T-helper 2 cell treated with Interferon-gamma antibody and Interleukin-4, amounts not matched to agents 5 μg/mL and 100 μg/mL, for 36 hours (primary cell): ENCODE data around the gene LOXHD1.

Experiments
- DNase-seq: peaks from one replicate; pipeline ENCODE4 v3.0.0; 2021; ENCODE audit warnings: low spot score
- H3K27ac Mint-ChIP-seq: one replicate; pipeline ENCODE4 v1.8.0; 2021; ENCODE audit warnings: mild to moderate bottlenecking, mixed read lengths
- H3K27me3 Mint-ChIP-seq: one replicate; pipeline ENCODE4 v1.8.0; 2021; ENCODE audit warnings: low read depth, mixed read lengths
- H3K36me3 Mint-ChIP-seq: one replicate; pipeline ENCODE4 v1.8.0; 2021; ENCODE audit warnings: low read depth, mixed read lengths
- H3K4me1 Mint-ChIP-seq: one replicate; pipeline ENCODE4 v1.8.0; 2021; ENCODE audit warnings: low read depth, mixed read lengths
- H3K4me3 Mint-ChIP-seq: one replicate; pipeline ENCODE4 v1.8.0; 2022; ENCODE audit warnings: mild to moderate bottlenecking, moderate library complexity, mixed read lengths
- H3K9me3 Mint-ChIP-seq: one replicate; pipeline ENCODE4 v1.8.0; 2021; ENCODE audit warnings: mixed read lengths

LOXHD1 gene

GRCh38 chr18:46625069-46625468, 32.0 kb downstream of the LOXHD1 start:
- H3K36me3 Mint-ChIP-seq, result no peaks in the 10 kb centered on the region
- H3K27me3 Mint-ChIP-seq, result peaks cover 5% of the 10 kb centered on the region
- no peak for DNase-seq
- H3K9me3 Mint-ChIP-seq, result no peaks in the 10 kb centered on the region
- peaks cover 25% of the 10 kb centered on the region for H3K4me1 Mint-ChIP-seq
- no peak overlapping the region for H3K27ac Mint-ChIP-seq
- no peak overlapping the region for H3K4me3 Mint-ChIP-seq

GRCh38 chr18:46624127-46624526, 32.9 kb downstream of the LOXHD1 start:
- DNase-seq, result no peak
- H3K9me3 Mint-ChIP-seq, result no peaks in the 10 kb centered on the region
- peaks cover 19% of the 10 kb centered on the region for H3K4me1 Mint-ChIP-seq
- H3K36me3 Mint-ChIP-seq, result no peaks in the 10 kb centered on the region
- no peak overlapping the region for H3K4me3 Mint-ChIP-seq
- H3K27ac Mint-ChIP-seq, result no peak overlapping the region
- peaks cover 5% of the 10 kb centered on the region for H3K27me3 Mint-ChIP-seq

- H3K27ac Mint-ChIP-seq, result peak overlapping the region; percentile 53
- peaks cover 5% of the 10 kb centered on the region for H3K27me3 Mint-ChIP-seq
- no peak overlapping the region for H3K4me3 Mint-ChIP-seq
- H3K36me3 Mint-ChIP-seq, result no peaks in the 10 kb centered on the region
- peak; percentile 7 for DNase-seq
- H3K9me3 Mint-ChIP-seq, result no peaks in the 10 kb centered on the region
- H3K4me1 Mint-ChIP-seq, result peaks cover 19% of the 10 kb centered on the region
Measured at GRCh38 chr18:46623541-46623940, 33.5 kb downstream of the LOXHD1 start.

- Mint-ChIP-seq H3K4me1 (peaks cover 19% of the 10 kb centered on the region), H3K27ac (peak overlapping the region; percentile 20), H3K9me3 (no peaks in the 10 kb centered on the region), H3K27me3 (peaks cover 5% of the 10 kb centered on the region), H3K4me3 (peak overlapping the region; percentile 4), H3K36me3 (no peaks in the 10 kb centered on the region)
- no peak for DNase-seq
Measured at GRCh38 chr18:46622999-46623398, 34.0 kb downstream of the LOXHD1 start.

GRCh38 chr18:46622451-46622850, 34.6 kb downstream of the LOXHD1 start:
- peaks cover 19% of the 10 kb centered on the region for H3K4me1 Mint-ChIP-seq
- no peak overlapping the region for H3K4me3 Mint-ChIP-seq
- H3K27ac Mint-ChIP-seq, result no peak overlapping the region
- no peaks in the 10 kb centered on the region for H3K36me3 Mint-ChIP-seq
- peaks cover 5% of the 10 kb centered on the region for H3K27me3 Mint-ChIP-seq
- no peak for DNase-seq
- H3K9me3 Mint-ChIP-seq, result no peaks in the 10 kb centered on the region

- Mint-ChIP-seq H3K9me3 (no peaks in the 10 kb centered on the region), H3K4me3 (no peak overlapping the region), H3K36me3 (no peaks in the 10 kb centered on the region), H3K27me3 (peaks cover 3% of the 10 kb centered on the region), H3K4me1 (peaks cover 19% of the 10 kb centered on the region), H3K27ac (no peak overlapping the region)
- no peak for DNase-seq
Measured at GRCh38 chr18:46621871-46622270, 35.1 kb downstream of the LOXHD1 start.

GRCh38 chr18:46621111-46621766, 35.8 kb downstream of the LOXHD1 start:
- Mint-ChIP-seq H3K4me3 (no peak overlapping the region), H3K36me3 (no peaks in the 10 kb centered on the region), H3K27ac (no peak overlapping the region), H3K4me1 (peaks cover 19% of the 10 kb centered on the region), H3K27me3 (peaks cover 2% of the 10 kb centered on the region), H3K9me3 (no peaks in the 10 kb centered on the region)
- DNase-seq, result no peak

DNA sequence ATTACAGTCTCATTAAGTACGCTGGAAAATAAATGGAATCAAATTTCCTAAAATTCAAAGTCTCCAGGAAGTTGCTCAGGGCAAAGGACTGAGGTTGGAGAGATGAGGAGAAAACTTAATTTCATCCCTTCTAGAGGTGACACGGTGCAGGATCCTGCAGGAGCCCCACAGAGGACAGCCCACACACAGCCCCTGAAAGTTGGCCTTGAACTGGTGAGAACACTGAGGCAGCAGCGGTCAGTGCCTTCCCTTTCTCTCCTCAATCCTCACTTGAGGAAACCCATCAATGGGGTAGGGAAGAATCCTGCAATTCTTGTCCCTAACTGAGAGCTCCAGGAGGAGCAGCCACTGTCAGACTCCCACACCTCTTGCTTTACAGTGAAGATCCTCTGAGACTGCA, 37.5 kb downstream of the LOXHD1 start:
- H3K4me1 Mint-ChIP-seq, result peaks cover 17% of the 10 kb centered on the region
- no peaks in the 10 kb centered on the region for H3K36me3 Mint-ChIP-seq
- peaks cover 2% of the 10 kb centered on the region for H3K27me3 Mint-ChIP-seq
- H3K4me3 Mint-ChIP-seq, result no peak overlapping the region
- H3K27ac Mint-ChIP-seq, result no peak overlapping the region
- no peaks in the 10 kb centered on the region for H3K9me3 Mint-ChIP-seq
- no peak for DNase-seq

DNA sequence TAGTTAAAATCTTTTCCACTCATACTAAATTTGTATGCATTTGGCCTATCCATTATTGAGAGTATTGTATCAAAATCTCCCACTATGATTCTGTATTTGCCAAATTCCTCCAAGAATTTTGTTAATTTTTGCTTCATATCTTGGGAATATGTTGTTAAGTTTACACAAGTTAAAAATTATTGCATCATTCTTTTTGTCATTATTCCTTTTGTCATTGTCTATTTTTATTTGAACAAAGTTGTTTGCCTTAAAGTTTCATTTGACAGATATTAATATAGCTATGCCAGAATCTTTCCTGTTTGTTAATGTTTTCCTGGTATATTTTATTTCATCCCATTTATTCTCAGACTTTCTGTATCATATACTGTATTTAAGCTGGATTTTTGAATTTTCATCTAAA, 41.3 kb downstream of the LOXHD1 start:
- H3K27ac Mint-ChIP-seq, result no peak overlapping the region
- H3K4me3 Mint-ChIP-seq, result no peak overlapping the region
- H3K36me3 Mint-ChIP-seq, result no peaks in the 10 kb centered on the region
- H3K9me3 Mint-ChIP-seq, result no peaks in the 10 kb centered on the region
- H3K4me1 Mint-ChIP-seq, result no peaks in the 10 kb centered on the region
- no peak for DNase-seq
- peaks cover 13% of the 10 kb centered on the region for H3K27me3 Mint-ChIP-seq

DNA sequence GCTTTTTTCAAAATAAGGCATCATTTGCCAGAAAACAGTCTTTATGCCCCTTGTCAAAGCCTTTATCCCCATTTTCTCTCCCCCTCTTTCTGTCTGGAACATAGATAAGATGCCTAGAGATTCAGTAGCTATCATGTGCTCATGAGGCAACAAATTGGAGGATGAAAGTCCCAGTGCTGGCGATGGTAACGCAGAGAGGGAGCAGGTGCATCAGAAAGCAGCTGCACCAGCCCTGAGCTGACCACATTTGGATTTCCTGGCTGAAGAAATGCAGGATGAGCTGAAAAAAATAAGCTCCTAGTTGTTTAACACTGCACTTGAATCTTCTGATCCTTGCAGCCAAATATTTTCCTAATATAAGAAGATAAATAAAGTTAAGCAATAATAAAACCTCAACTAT, 48.0 kb downstream of the LOXHD1 start:
- H3K4me3 Mint-ChIP-seq, result no peak overlapping the region
- no peaks in the 10 kb centered on the region for H3K4me1 Mint-ChIP-seq
- no peak overlapping the region for H3K27ac Mint-ChIP-seq
- H3K27me3 Mint-ChIP-seq, result peaks cover 23% of the 10 kb centered on the region
- no peaks in the 10 kb centered on the region for H3K9me3 Mint-ChIP-seq
- no peaks in the 10 kb centered on the region for H3K36me3 Mint-ChIP-seq
- DNase-seq, result no peak

GRCh38 chr18:46607926-46608325, 49.1 kb downstream of the LOXHD1 start:
- Mint-ChIP-seq H3K4me1 (no peaks in the 10 kb centered on the region), H3K27ac (no peak overlapping the region), H3K4me3 (no peak overlapping the region), H3K27me3 (peaks cover 23% of the 10 kb centered on the region), H3K9me3 (no peaks in the 10 kb centered on the region), H3K36me3 (no peaks in the 10 kb centered on the region)
- no peak for DNase-seq

GRCh38 chr18:46601141-46601805, 55.7 kb downstream of the LOXHD1 start:
- Mint-ChIP-seq H3K27me3 (peaks cover 12% of the 10 kb centered on the region), H3K36me3 (no peaks in the 10 kb centered on the region), H3K9me3 (no peaks in the 10 kb centered on the region), H3K27ac (no peak overlapping the region), H3K4me3 (no peak overlapping the region), H3K4me1 (no peaks in the 10 kb centered on the region)
- no peak for DNase-seq

- Mint-ChIP-seq H3K27ac (no peak overlapping the region), H3K4me3 (no peak overlapping the region)
Measured at GRCh38 chr18:46596119-46596518, 60.9 kb downstream of the LOXHD1 start.

GRCh38 chr18:46591783-46592391, 65.1 kb downstream of the LOXHD1 start:
- Mint-ChIP-seq H3K27ac (no peak overlapping the region), H3K36me3 (no peaks in the 10 kb centered on the region), H3K4me3 (no peak overlapping the region), H3K9me3 (no peaks in the 10 kb centered on the region), H3K27me3 (peaks cover 13% of the 10 kb centered on the region), H3K4me1 (no peaks in the 10 kb centered on the region)
- no peak for DNase-seq

More at GRCh38 chr18:46596119-46596518, 60.9 kb downstream of the LOXHD1 start:
- no peaks in the 10 kb centered on the region for H3K4me1 Mint-ChIP-seq
- no peaks in the 10 kb centered on the region for H3K9me3 Mint-ChIP-seq
- H3K36me3 Mint-ChIP-seq, result no peaks in the 10 kb centered on the region
- DNase-seq, result no peak
- peaks cover 14% of the 10 kb centered on the region for H3K27me3 Mint-ChIP-seq
